HepG2 (cell line): Measurements from ENCODE around the gene DYNC2I2. TPM values are rescaled to one million over a fixed set of nuclear protein-coding genes. Genes with fewer than 3 reads are reported as not detected.

Experiments used
- HMGXB4 ChIP-seq, 2 experiments: sonication (generic) in 1 of 2; formaldehyde crosslinking in 1 of 2; IDR thresholded peaks; 2 replicates each; pipeline versions ENCODE4 v1.4.0 to v1.6.1; 2018 to 2020; ENCODE audit warnings: missing genetic modification reagents in 2 of 2, borderline replicate concordance in 1 of 2, low read depth in 1 of 2, mild to moderate bottlenecking in 1 of 2, missing biosample characterization in 1 of 2
- JUNB ChIP-seq: sonication (generic); formaldehyde crosslinking; IDR thresholded peaks from 2 replicates; pipeline ENCODE4 v1.8.0; 2022; ENCODE audit warnings: missing genetic modification reagents, mild to moderate bottlenecking, borderline replicate concordance
- KLF13 ChIP-seq: sonication (generic); formaldehyde crosslinking; IDR thresholded peaks from 2 replicates; pipeline ENCODE4 v1.4.0; 2020; ENCODE audit warnings: mild to moderate bottlenecking, missing genetic modification reagents
- PRDM15 ChIP-seq: sonication (generic); formaldehyde crosslinking; IDR thresholded peaks from 2 replicates; pipeline ENCODE4 v1.4.0; 2020; ENCODE audit warnings: missing genetic modification reagents
- PRMT3 ChIP-seq: sonication (generic); formaldehyde crosslinking; IDR thresholded peaks from 2 replicates; pipeline ENCODE4 v1.8.1; 2022; ENCODE audit warnings: low read depth, mild to moderate bottlenecking, moderate library complexity, missing genetic modification reagents, borderline replicate concordance
- ZNF350 ChIP-seq: sonication (generic); formaldehyde crosslinking; IDR thresholded peaks from 2 replicates; pipeline ENCODE4 v1.4.0; 2020; ENCODE audit warnings: mild to moderate bottlenecking, low read depth, missing genetic modification reagents, borderline replicate concordance
- ZNF460 ChIP-seq: sonication (generic); formaldehyde crosslinking; IDR thresholded peaks from 2 replicates; pipeline ENCODE4 v1.5.1; 2020; ENCODE audit warnings: missing genetic modification reagents, mild to moderate bottlenecking, borderline replicate concordance
- ZNF577 ChIP-seq: sonication (generic); formaldehyde crosslinking; IDR thresholded peaks from 2 replicates; pipeline ENCODE4 v1.4.0; 2020; ENCODE audit warnings: mild to moderate bottlenecking, low read depth, missing genetic modification reagents, borderline replicate concordance
- ZNF580 ChIP-seq: IDR thresholded peaks from 2 replicates; pipeline ENCODE4 v1.6.1; 2016; ENCODE audit warnings: low read depth, borderline replicate concordance
- ZNF7 ChIP-seq: IDR thresholded peaks from 2 replicates; pipeline ENCODE4 v1.6.1; 2016; ENCODE audit warnings: missing biosample characterization, missing genetic modification reagents
- ZNF746 ChIP-seq: sonication (generic); formaldehyde crosslinking; IDR thresholded peaks from 2 replicates; pipeline ENCODE4 v1.8.0; 2022; ENCODE audit warnings: mild to moderate bottlenecking, missing genetic modification reagents
- ZNF768 ChIP-seq: sonication (generic); formaldehyde crosslinking; IDR thresholded peaks from 2 replicates; pipeline ENCODE4 v1.4.0; 2020; ENCODE audit warnings: missing genetic modification reagents
- ZNF780A ChIP-seq: sonication (generic); formaldehyde crosslinking; IDR thresholded peaks from 2 replicates; pipeline ENCODE4 v1.8.0; 2022; ENCODE audit warnings: mild to moderate bottlenecking, missing genetic modification reagents, moderate library complexity
- polyA plus RNA-seq, 8 experiments: library from polyadenylated mRNA; depleted of rRNA in 3 of 8; stranded (reverse) in 7 of 8; unstranded in 1 of 8; fragments of >200 nt; fragmentation: Illumina TruSeq in 4 of 8; extraction: Trizol in 4 of 8; gene quantifications; 2 replicates each; pipeline versions ENCODE4 v1.2.1 to v1.2.3, GENCODE V29; 2011 to 2016; ENCODE audit warnings: low read depth in 4 of 8, missing spikeins in 1 of 8, mixed read lengths in 1 of 8; ENCODE audit not compliant: insufficient read depth in 1 of 8
- total RNA-seq, 5 experiments: library from RNA; depleted of rRNA; stranded (reverse); fragments of >200 nt; fragmentation: Illumina TruSeq; extraction: Trizol; gene quantifications; 2 replicates each; pipeline ENCODE4 v1.2.3, GENCODE V29; 2016; ENCODE audit warnings: low read depth in 1 of 5
- TF ChIP-seq, protein P1 (sequence below): sonication (generic); formaldehyde crosslinking; IDR thresholded peaks from 2 replicates; pipeline ENCODE4 v1.8.0; 2022; ENCODE audit warnings: missing genetic modification reagents, low read depth, mild to moderate bottlenecking, borderline replicate concordance
- TF ChIP-seq, protein P2 (sequence below): IDR thresholded peaks from 2 replicates; pipeline ENCODE4 v1.6.1; 2012; ENCODE audit warnings: inconsistent platforms
- TF ChIP-seq, protein P3 (sequence below): sonication (generic); formaldehyde crosslinking; conservative IDR thresholded peaks from 2 replicates; pipeline ENCODE4 v1.4.0; 2020; ENCODE audit warnings: missing genetic modification reagents
- TF ChIP-seq, protein P4 (sequence below): sonication (generic); formaldehyde crosslinking; IDR thresholded peaks from 2 replicates; pipeline ENCODE4 v1.8.0; 2022; ENCODE audit warnings: mild to moderate bottlenecking, missing genetic modification reagents

The DYNC2I2 gene
- total and polyA plus RNA-seq, 2 of the 13 experiments (the other 11 are each of a cell fraction or from before 2014, with no cell fraction given), result 13.7 to 40.2 TPM

- TF ChIP-seq PRDM15 (CRISPR knock-in tag), result no peak
- TF ChIP-seq JUNB (CRISPR knock-in tag), result peak; percentile 83; the same call in 1 of the 2 replicates
- TF ChIP-seq, protein P1, sequence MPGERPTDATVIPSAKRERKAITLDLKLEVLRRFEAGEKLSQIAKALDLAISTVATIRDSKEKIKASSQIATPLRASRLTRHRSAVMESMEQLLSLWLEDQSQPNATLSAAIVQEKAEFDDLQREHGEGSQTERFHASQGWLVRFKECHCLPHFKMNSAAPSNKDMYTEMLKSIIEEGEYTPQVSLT (CRISPR knock-in tag), result no peak
- TF ChIP-seq ZNF746 (CRISPR knock-in tag), result 0 out of 2 replicates have a peak, but pooled peaks have one; percentile 46
- TF ChIP-seq HMGXB4 (CRISPR knock-in tag; IDR thresholded peaks at IDR 0.05; ENCODE audit: borderline replicate concordance in 1 of 2, low read depth in 1 of 2), result peak in 1 of 2 experiments; percentile 39; a peak in 1 of 4 replicates
- no peak for TF ChIP-seq ZNF580
- TF ChIP-seq ZNF7 (CRISPR knock-in tag), result no peak
- TF ChIP-seq ZNF460, result no peak
- TF ChIP-seq ZNF577, result no peak
- 0 out of 2 replicates have a peak, but pooled peaks have one; percentile 41 for TF ChIP-seq PRMT3 (CRISPR knock-in tag)
- TF ChIP-seq, protein P2, sequence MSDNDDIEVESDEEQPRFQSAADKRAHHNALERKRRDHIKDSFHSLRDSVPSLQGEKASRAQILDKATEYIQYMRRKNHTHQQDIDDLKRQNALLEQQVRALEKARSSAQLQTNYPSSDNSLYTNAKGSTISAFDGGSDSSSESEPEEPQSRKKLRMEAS, result peak; percentile 53
- no peak for TF ChIP-seq KLF13 (CRISPR knock-in tag)
- TF ChIP-seq, protein P3, sequence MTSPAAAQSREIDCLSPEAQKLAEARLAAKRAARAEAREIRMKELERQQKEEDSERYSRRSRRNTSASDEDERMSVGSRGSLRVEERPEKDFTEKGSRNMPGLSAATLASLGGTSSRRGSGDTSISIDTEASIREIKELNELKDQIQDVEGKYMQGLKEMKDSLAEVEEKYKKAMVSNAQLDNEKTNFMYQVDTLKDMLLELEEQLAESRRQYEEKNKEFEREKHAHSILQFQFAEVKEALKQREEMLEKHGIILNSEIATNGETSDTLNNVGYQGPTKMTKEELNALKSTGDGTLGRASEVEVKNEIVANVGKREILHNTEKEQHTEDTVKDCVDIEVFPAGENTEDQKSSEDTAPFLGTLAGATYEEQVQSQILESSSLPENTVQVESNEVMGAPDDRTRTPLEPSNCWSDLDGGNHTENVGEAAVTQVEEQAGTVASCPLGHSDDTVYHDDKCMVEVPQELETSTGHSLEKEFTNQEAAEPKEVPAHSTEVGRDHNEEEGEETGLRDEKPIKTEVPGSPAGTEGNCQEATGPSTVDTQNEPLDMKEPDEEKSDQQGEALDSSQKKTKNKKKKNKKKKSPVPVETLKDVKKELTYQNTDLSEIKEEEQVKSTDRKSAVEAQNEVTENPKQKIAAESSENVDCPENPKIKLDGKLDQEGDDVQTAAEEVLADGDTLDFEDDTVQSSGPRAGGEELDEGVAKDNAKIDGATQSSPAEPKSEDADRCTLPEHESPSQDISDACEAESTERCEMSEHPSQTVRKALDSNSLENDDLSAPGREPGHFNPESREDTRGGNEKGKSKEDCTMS, result no peak
- TF ChIP-seq ZNF350 (CRISPR knock-in tag), result no peak
- TF ChIP-seq ZNF768 (CRISPR knock-in tag), result no peak
- TF ChIP-seq, protein P4, sequence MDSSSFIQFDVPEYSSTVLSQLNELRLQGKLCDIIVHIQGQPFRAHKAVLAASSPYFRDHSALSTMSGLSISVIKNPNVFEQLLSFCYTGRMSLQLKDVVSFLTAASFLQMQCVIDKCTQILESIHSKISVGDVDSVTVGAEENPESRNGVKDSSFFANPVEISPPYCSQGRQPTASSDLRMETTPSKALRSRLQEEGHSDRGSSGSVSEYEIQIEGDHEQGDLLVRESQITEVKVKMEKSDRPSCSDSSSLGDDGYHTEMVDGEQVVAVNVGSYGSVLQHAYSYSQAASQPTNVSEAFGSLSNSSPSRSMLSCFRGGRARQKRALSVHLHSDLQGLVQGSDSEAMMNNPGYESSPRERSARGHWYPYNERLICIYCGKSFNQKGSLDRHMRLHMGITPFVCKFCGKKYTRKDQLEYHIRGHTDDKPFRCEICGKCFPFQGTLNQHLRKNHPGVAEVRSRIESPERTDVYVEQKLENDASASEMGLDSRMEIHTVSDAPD (CRISPR knock-in tag), result peak; percentile 17; the same call in 1 of the 2 replicates
- TF ChIP-seq ZNF780A (CRISPR knock-in tag), result no peak
These were observed 21.2 kb downstream of the DYNC2I2 start (continued) for GRCh38 chr9:128635266-128636023.
